Stimulated activated CD8-positive, alpha-beta memory T cell treated with anti-CD3 and anti-CD28 coated beads, Interleukin-12 subunit alpha, Interleukin-12 subunit beta, amount 100 ng/mL, for 4 hours (primary cell): ENCODE measurements around the gene RAD51B.

Experiments
- DNase-seq: peaks from one replicate; pipeline ENCODE4 v3.0.0-alpha.2; 2020; ENCODE audit warnings: low read depth

RAD51B gene

DNA sequence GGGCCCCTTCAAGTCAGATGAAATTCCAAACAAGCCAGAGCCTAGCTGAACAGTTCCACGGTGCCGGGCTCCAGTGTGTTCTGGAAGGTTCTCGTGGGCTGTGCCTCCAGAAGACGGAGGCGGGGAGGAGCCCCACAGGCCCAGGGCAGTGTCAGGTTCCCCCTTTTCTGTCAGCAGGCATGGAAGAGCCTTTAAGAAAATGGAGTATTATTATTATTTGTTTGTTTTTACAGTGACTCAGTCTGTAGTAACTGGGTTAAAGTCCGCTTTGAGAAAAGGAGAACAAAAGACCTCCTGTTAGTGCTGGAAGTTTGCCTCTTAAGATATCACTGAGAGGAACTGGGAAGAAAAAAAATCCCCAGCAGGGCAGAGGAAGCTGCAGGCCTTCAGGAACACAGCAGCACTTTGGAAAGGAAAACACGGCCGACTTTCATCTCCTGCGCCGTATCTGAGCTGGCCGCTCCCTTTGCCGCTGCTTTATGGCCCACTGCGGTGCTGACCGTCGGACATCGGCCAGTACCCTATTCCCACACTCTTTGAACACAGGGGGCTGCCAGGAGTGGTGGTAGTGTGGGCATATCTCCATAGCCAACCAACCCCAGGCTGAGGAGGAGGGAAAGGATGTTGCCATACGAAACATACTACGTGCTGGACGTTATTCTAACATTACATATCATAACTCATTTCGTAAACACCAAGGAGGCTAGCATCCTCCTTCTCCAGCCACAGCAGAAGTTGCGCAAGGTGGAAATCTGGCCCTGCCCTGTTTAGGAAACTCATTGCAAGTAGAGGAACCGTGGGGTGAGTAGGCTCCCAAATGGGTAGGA, 779.3 kb downstream of the RAD51B start:
- no peak for DNase-seq

DNA sequence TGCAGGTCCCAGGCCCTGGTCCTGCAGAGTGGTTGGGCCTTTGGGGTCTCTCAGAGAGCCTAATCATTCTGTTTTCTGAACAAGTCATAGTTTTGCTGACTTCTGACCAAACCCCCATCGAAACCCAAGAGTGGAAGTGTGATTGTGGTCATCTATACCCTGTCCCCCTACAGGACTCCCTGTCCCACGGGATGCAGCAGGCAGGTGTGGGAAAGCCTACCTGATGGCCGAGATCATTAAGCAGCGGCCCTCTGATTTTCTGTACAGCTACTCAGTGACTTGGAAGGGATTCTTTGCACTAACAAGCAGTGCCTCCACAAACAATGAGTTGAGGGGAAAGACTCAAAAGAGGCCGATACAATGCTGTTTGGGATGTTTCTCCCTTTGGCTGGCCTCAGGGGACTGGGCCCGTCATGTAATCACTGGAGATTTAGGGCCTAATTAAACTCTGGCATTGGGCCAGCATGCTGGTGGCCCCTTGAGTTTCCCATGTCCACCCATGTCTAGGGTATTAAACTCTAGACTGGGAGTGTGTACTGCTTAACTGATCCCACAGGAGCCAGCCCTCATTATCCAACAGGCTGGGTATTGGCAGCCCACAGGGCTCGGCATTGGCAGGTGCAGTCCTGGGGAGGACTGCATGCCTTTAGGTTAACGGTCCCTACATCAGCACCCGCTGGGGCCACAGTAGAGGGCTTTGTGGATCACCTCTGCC, 780.5 kb downstream of the RAD51B start:
- DNase-seq = no peak

DNA sequence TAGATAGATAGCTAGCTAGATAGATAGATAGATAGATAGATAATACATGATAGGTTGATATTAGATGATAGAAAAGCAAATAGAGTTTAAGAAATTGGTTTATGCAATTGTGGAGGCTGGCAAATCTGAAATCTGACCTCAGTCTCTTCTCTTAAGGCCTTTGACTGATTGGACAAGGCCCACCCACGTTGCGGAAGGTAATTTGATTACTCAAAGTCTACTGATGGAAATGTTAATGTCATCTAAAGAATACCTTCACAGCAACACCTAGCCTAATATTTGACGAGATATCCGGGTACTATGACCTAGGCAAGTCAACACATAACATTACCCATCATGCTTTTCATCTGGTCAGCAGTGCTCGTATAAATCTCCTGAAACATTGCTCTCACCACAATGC, 782.9 kb downstream of the RAD51B start:
- DNase-seq = no peak

DNA sequence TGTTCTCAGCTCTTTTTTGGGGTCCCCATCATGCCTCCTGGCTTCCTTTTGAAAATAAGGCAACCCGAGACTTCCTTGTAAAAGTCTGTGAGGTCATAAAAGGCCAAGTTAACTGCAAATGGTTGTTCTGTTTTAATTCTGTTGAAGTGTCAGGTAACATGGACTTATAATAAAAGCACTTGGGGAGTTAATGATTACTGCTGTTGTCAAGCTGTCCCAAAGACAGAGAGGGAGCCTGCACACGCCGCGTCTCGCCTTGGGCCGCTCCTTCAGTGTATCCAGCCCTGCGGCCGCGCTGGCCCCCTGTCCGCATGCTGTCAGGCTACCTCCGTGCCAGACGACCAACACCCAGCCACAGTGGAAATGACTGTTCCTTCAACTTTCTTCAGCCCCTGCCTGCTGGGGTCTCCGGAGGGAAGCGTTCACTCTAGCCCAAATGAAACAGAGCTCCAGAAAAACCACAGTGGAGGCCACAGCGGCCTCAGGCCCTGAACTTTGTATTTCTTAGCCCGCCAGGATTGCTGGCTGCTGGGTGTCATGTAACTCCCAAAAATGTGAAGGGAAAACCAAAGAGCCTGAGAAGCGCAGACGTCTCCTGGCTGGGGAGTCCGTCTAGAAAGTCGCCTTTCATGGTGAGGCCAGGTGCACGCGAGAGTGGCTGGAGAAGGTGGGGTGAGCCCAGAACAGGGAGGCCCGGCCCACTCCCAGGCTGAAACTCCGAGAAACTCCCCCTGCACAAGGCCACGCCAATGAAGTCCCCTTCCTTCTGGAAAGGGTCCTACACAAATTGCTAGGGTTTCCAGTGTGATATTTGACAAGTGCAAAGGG, 784.2 kb downstream of the RAD51B start:
- DNase-seq = no peak

DNA sequence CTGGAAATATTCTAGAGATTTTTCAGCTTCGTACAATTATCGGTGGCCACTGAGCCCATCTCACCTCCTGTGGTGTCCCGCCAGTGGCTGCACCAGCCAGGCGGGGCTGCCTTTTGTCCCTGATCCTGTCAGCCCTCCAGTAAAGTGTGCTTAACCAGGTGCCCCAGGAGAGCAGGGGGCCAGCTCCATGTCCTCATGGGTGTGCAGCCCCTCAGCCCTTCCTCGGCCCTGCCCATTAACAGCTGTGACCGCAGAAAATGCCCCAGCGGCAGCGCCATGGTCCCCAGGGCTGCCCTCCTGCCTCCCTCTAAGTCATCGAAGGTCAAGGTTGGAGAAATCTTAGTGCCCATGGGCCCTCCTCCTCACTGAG, 784.8 kb downstream of the RAD51B start:
- no peak for DNase-seq

DNA sequence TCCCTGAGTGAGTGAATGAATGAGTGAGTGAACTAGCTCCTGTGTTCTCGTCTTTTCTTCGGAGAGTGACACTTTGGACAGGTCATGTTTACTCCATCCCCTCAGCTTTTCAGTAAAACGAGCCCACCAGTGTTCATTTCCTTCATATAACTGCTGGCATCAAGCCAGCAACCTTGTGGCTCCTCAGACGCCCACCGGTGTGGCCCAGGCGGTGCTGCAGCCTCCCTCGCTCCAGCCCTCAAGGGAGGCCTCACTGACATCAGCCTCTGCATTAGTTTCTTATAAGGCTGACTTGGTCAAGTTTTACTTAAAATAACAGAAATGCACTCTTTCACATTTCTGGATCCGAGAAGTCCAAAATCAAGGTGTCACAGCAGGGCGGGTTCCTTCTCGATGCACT, 785.2 kb downstream of the RAD51B start:
- no peak for DNase-seq

DNA sequence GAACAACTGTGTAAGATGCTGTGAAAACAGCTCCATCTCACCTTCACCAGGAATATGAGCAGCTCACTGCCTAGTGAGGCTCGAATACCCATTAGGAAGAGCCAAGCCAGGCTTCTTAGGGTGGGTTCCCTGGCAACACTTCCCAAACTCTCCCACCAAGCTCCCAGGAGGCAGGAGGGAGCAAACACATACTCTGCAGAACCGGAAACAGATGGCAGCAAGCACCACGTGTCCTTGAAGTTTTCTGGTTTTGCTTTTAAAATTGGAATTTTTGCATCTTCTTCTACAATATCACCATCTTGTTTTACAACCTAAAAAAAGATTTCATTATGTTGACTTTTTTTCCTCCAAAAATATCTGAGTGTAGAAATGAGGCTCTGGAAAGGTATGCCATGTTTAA, 786.6 kb downstream of the RAD51B start:
- DNase-seq = no peak

DNA sequence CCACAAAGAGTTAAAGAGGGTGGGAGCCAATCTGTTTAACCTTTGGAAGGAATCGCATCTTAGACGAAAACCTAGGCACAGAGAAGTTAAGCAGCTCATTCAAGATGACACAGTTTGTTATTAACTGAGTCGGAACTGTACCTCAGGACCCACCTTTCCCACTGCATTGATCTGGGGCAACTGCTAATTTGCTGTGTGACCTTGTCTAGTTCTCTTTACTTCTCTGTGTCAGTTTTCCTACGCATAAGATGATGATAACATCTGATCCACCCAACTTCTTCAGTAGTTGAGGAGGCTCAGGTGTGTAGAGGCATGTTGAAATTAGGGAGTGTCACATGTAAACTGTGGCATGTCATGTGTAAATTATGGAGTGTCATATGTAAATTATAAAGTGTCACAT, 787.1 kb downstream of the RAD51B start:
- DNase-seq = no peak

DNA sequence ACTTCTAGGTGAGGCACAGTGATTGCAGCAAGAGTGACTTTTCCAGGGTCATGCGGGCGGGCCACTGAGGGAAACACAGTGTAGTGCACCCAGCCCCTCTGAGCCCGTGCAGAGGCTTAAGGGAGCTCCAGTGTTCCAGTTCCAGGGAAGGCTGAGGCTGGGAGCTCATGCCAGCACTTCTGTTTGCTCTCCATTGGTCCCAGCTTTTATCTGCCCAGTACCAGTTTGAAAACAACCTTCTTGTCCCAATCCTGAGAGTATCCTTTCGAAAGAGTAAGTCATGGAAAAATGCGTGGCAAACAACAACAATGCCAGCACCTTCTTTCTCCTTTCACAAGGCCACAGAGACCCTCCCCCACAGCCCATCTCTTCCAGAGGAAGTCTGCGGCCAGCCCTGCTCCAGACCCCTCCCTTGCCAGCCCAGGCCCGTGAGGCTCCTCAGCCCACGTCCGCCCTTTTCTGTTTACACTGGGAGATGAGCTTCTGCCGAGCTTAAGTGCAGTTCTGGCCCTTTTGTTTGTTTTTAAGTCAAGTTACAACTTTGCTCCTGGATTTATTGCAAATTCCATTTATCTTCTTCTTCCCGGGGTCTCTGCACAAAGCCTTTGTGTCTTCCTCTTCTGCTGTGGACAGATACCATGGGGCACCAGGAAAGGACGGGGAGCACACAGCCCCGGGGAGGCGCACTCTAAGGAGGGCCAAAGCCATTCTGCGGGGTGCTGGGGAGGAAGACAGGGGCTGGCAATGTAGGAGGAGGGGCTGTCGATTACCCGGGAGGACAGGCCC, 787.7 kb downstream of the RAD51B start:
- no peak for DNase-seq

DNA sequence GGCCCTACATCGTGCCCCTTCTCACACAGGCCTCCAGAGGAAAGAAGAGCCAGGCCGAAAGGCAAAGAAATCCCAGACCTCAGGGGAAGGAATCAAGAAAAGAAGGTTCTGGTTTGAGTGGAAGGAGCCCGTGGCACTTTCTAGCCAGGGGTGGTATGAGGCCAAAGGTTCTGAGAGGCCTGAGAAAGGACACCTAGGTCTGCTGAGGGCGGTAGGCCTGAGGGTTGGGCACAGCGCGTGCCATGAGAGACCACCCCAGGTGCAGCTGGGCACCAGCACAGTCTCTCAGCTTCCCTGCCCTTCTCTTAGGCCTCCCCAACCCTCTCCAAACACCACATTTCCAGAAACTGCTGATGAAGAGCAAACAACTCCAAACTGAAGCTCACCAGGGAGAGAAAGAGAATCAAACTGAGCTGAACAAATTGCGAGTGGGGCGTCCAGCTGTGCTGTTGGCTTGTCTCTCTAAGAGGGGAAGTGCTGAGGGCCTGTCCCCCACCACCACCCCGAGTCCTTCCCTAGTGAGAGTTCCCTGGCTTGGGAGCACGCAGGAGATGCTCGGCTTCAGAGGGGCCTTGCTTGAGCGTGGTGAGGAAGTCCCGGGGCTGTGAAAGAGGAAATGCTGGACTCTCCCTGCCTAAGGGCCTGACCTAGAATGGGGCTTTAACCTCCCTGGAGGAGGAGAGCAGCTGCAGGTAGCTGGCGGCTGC, 788.4 kb downstream of the RAD51B start:
- no peak for DNase-seq

DNA sequence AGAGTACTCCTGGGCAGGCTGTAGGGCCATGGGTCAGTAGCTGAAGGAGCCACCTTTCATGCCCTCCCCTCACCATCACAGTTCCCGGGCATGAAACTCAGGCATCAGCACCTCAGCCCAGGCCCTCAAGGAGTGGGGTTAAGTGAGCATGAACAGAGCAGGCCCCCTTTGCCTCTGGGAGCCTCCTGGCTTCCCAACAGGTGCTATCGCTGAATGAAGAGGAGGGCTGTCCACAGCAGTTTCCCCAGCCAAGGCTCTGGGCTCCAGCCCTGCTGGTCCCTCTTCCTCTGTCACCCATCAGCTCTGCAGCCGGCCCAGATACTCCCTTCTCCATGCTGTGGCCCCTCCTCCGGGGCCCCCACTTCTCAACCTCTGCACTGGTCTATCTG, 789.0 kb downstream of the RAD51B start:
- no peak for DNase-seq

DNA sequence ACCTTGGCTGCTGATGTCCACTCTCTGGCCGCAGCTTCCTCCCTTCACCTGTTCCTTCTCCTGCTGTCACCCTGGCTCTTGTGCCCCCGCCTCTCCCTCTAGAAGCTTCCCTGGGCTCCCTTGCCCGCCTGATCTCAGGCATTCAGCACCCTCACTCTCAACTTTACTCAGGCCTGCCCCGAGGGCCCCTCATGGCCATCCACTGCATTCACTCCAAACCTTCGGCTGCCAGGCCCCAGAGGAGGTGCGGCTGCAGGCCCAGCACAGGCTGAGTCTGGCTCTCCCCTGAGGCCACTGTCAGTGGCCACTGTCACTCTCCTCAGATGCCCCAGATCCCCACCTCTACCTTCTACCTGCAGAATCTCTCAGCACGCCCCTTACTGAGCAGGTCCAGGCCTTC, 789.4 kb downstream of the RAD51B start:
- no peak for DNase-seq

DNA sequence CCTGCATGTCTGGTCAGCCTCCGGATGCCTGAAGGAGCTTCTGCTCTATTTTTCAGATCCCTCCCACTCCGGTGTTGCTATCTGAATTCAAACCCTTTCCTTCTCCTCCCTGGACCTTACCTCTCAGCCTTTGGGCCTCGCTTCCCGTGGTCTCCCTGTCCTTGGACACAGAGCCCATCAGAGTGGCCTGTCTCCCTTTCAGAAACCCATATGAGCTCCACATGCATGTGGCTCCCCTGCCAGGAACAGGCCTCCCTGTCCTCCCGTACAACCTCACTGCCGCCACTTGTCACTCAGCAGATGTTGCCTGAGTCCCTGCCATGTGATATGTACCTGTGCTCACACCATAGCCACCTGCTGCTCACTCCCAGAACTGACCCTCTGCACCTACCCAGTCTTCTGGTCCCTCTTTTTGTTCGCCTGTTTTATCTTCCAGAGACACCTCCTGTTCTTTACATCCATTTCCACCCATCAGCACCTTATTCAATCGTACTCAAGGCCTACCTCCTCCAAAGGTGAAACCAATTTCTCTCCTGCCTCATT, 790.7 kb downstream of the RAD51B start:
- no peak for DNase-seq

DNA sequence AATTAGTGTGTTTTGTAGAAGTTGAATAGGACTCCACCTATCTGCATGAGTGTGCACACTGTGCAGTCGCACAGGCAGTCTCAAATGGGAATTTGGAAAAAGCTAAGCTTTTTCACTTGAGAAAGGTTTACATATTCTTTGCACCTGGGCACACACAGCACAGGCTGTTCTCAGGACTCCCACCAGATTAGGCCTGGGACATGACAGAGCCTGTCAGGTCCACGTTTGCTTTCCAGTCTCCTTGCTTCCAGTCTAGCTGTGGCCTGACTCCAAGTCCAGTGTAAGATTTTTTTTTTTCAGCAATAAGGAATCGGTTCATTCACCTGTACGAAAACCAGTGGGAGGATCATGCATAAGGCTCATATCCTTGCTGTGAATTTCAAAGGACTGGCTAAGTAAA, 792.0 kb downstream of the RAD51B start:
- no peak for DNase-seq

DNA sequence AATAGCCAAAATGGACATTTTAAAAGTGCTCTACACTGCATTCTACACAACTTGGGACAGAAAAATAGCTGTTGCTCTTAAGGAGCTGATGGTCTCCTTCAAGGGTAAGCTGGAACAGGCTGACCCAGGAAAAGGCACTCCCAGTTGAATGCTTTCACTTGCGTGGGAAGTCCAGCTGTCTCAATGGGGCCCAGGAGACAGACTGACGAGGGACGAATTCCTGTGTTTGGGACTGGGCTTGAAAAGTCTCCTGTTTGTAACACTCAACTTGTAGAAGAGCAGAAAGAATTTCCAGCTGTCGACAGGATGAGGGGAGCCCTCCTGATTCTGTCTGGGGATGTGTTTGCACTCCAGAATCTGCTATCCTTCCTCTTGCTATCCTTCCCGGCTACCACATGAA, 792.5 kb downstream of the RAD51B start:
- no peak for DNase-seq

DNA sequence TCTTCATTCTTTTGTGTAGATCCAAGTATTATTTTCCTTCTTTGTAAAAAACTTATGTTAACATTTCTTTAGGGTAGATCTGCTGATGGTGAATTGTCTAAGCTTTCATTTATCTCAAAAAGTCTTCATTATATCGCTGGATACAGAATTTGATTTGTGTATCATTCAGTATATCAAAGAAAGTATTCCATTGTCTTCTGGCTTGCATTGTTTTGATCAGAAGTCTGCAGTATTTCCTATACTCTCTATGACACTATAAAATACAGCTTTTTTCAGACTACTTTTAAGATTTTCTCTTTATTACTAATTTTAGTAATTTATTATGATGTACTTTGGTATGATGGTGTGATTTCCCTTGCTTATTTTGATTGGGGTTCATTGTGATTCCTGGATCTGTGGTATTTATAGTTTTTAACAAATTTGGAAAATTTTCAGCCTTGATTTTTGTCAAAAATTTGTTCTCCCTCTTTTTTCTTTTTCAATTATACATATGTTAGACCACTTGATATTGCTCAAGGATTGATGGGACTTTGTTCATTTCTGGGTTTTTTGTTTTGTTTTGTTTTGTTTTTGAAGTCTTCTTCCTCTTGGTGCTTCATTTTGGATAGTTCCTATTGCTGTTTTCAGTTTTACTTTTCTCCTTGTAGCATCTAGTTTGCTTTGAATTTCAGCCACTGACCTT, 796.8 kb downstream of the RAD51B start:
- no peak for DNase-seq

DNA sequence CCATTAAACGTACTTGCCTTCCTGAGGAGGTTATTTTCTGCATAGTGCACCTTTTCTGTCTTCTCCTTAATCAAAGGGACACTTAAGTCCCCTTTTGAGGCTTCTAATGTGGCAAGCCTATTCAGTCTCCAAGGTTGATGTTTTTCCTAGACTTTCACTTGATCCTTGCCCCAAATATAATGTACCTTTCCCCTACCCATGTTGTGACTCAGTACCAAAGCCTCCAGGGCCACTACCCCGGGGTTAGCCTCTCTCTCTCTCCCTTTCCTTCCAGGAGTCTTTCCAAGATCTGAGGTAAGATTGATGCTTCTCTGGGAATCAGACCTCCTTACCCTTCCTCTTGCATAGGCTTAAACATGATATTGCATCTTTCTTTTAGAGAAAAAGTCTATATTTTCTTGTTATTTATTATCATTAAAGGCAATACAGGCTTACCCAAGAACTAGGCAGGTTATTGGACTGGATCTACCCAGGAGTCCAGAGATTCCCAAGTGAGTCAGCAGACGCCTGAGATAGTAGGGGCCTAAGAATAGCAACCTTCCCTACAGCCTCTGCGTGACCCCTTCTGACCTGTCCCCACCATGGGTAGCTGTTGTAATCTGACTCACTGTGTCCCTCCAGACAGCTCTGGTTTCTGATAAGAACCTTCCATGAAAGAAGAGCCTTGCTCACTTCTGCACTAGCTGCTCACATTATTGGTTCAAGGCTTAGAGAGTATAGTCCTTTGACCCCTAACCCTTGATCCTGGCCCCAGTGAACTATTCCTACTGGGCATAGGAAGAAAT, 800.4 kb downstream of the RAD51B start:
- DNase-seq = no peak

DNA sequence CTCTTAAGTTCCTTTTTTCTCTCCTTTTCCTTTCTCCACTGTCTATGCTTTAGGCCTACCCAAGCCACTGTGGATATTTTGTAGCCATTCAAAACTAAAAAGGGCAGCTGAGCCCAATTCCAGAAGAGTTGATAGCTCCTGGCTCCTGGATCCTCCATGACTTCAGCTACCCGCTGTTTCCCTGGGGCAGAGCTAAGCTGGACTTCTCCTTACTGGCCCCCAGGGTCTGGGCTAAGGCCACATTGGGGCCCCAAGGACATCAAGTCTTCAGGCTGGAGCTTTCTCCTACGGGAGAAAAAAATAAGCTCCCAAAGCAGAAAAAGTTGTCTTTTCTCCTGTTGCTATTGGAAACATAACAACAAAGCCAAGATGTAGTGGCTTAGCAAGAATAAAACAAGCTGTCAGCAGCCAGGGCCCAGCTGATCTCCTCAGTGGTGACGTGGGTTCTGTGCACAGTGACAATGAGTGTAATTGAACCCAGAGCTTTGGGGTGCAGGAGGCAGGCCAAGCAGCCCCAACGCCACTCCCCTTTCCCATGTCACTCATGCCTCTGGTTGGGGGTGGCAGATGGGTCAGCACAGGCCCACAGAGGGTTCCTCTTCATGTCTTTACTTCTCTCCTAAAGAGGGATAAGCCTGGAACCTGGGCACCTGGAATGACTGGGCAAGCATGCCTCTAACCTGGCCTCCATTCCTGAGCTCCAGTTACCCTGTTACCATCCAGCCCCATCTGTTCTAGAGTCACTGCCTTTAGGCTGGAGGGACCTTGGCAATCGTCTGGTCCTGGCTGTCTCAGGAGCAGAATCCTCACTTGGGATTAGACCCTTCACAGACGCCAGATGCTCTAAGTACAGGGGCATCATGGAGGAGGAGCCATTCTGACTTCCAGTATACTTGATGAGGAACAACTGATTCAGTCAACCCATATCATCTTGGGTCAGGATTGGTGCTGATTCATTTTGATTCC, 802.1 kb downstream of the RAD51B start:
- DNase-seq = no peak

DNA sequence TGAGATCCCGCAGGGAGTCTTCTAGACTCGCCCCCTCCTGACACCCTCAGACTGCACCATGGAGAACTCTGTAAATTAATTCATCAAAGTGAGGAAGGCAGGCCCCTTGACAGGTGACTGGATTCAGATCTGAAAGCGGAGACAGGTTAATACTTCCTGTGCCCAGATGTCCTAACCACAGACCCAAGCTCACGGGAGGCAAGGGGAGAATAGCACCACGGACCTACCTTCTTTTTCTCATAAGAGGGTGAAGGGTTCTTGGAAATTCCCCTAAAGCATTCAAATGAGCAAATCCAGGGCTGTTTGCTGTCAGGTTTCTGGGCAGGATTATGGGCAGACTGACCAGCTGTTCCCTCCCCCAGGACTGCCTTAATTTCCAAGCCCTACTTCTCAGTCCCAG, 803.3 kb downstream of the RAD51B start:
- DNase-seq = no peak
